Effector CD8-positive, alpha-beta T cell (primary cell): Measurements from ENCODE around the gene TECPR2.
"Not testable (repeated sequence)": the region's sequence is repeated elsewhere in the genome, so short reads cannot be mapped to it uniquely, and the experiment has no call there.

ENCODE experiments used
- DNase-seq: peaks from one replicate; lab custom pipeline; 2025; lab: John Stamatoyannopoulos, UW

Gene TECPR2

GRCh38 chr14:102528431-102529170 is 165.9 kb downstream of the TECPR2 start:
- DNase-seq: no peak

- DNase-seq: no peak
These were observed 168.2 kb downstream of the TECPR2 start for GRCh38 chr14:102530828-102531478.

- no peak for DNase-seq
These were observed 169.5 kb downstream of the TECPR2 start for GRCh38 chr14:102532204-102532658.

GRCh38 chr14:102537981-102538601 is 175.3 kb downstream of the TECPR2 start:
- DNase-seq: no peak

GRCh38 chr14:102538602-102539543 is 176.1 kb downstream of the TECPR2 start:
- no peak for DNase-seq

GRCh38 chr14:102539544-102540314 is 177.0 kb downstream of the TECPR2 start:
- no peak for DNase-seq

- DNase-seq: no peak
These were observed 177.7 kb downstream of the TECPR2 start for GRCh38 chr14:102540315-102541028.

- not testable (repeated sequence) for DNase-seq
These were observed 178.3 kb downstream of the TECPR2 start for GRCh38 chr14:102541029-102541491.

- no peak for DNase-seq
These were observed 179.0 kb downstream of the TECPR2 start for GRCh38 chr14:102541771-102542170.

- DNase-seq: no peak
These were observed 181.5 kb downstream of the TECPR2 start for GRCh38 chr14:102544046-102544746.

GRCh38 chr14:102544747-102545460 is 182.2 kb downstream of the TECPR2 start:
- DNase-seq: no peak

- DNase-seq: no peak
These were observed 182.9 kb downstream of the TECPR2 start for GRCh38 chr14:102545461-102546265.

- DNase-seq: no peak
These were observed 186.0 kb downstream of the TECPR2 start for GRCh38 chr14:102548616-102549240.

GRCh38 chr14:102550927-102551401 is 188.2 kb downstream of the TECPR2 start:
- DNase-seq: not testable (repeated sequence)
